Caco-2 (cell line): ENCODE data around the gene IGFBP2. TPM values are rescaled to one million over a fixed set of nuclear protein-coding genes. Genes with fewer than 3 reads are reported as not detected.

Experiments used
- BruUV-seq: library from RNA; stranded (reverse); fragments of 400-500 nt; replicated peaks from 2 replicates; lab custom pipeline; 2021; lab: Mats Ljungman, UMichigan
- CTCF ChIA-PET: fragments of 300-600 bp; sonication (Branson Sonifier 250); formaldehyde crosslinking; loops from one replicate; lab custom pipeline; 2022; ENCODE audit warnings: antibody characterized with exemption; lab: Charles Lee
- POLR2A ChIA-PET: fragments of 300-600 bp; sonication (Branson Sonifier 250); formaldehyde crosslinking; loops from one replicate; lab custom pipeline; 2022; ENCODE audit warnings: antibody characterized with exemption; lab: Charles Lee
- DNase-seq, 2 experiments: peaks; one replicate each; pipeline versions ENCODE4 v3.0.0 to v3.0.0-alpha.2; 2020 to 2022
- H3K27me3 ChIP-seq: replicated peaks from 2 replicates; pipeline ENCODE4 v1.6.0; 2011; ENCODE audit warnings: low read length; ENCODE audit not compliant: control insufficient read depth, insufficient read depth
- H3K36me3 ChIP-seq: 2 replicates; pipeline ENCODE4 v1.5.1; 2011; ENCODE audit warnings: low read length; ENCODE audit not compliant: control insufficient read depth, insufficient read depth
- H3K4me1 ChIP-seq: fragments of 250-450 bp; sonication (Bioruptor Pico); 2 replicates; pipeline ENCODE4 v1.5.1; 2020; ENCODE audit warnings: mild to moderate bottlenecking
- H3K4me3 ChIP-seq: 2 replicates; pipeline ENCODE4 v1.5.1; 2011; ENCODE audit warnings: low read depth, mild to moderate bottlenecking, control low read depth, low read length
- H3K9me3 ChIP-seq: fragments of 250-450 bp; sonication (Bioruptor Pico); 2 replicates; pipeline ENCODE4 v1.5.1; 2020; ENCODE audit warnings: mild to moderate bottlenecking, moderate library complexity
- H3K27ac Mint-ChIP-seq: one replicate; pipeline ENCODE4 v1.8.0; 2022; ENCODE audit warnings: mixed read lengths; ENCODE audit not compliant: unreplicated experiment
- H3K27me3 Mint-ChIP-seq: one replicate; pipeline ENCODE4 v1.8.0; 2022; ENCODE audit warnings: mixed read lengths; ENCODE audit not compliant: insufficient read depth, unreplicated experiment
- H3K36me3 Mint-ChIP-seq: one replicate; pipeline ENCODE4 v1.8.0; 2022; ENCODE audit warnings: mild to moderate bottlenecking, mixed read lengths; ENCODE audit not compliant: insufficient read depth, unreplicated experiment
- H3K4me1 Mint-ChIP-seq: one replicate; pipeline ENCODE4 v1.8.0; 2022; ENCODE audit warnings: low read depth, mixed read lengths; ENCODE audit not compliant: unreplicated experiment
- H3K4me3 Mint-ChIP-seq: one replicate; pipeline ENCODE4 v1.8.0; 2022; ENCODE audit warnings: mild to moderate bottlenecking, moderate library complexity, mixed read lengths; ENCODE audit not compliant: unreplicated experiment
- H3K9me3 Mint-ChIP-seq: one replicate; pipeline ENCODE4 v1.8.0; 2022; ENCODE audit warnings: mixed read lengths; ENCODE audit not compliant: unreplicated experiment
- CTCF ChIP-seq, 2 experiments: fragments of 200-600 bp in 1 of 2; IDR thresholded peaks; 1 replicate in 1 of 2; 2 replicates in 1 of 2; pipeline versions ENCODE4 v1.5.1 to v1.8.0; 2011 to 2022; ENCODE audit warnings: antibody characterized with exemption in 1 of 2, control low read depth in 1 of 2, inconsistent platforms in 1 of 2, low read depth in 1 of 2, low read length in 1 of 2, mild to moderate bottlenecking in 1 of 2, moderate library complexity in 1 of 2; ENCODE audit not compliant: insufficient read depth in 1 of 2, severe bottlenecking in 1 of 2, unreplicated experiment in 1 of 2
- intact Hi-C: fragments of 100-400 bp; cut with micrococcal nuclease; formaldehyde crosslinking; loops from one replicate; pipeline ENCODE4 v1.10.0; 2022; ENCODE audit not compliant: unreplicated experiment
- total RNA-seq: library from RNA; stranded (reverse); gene quantifications from 2 replicates; pipeline ENCODE4 v1.2.3, GENCODE V29; 2022

IGFBP2 gene
- total RNA-seq, 1 experiment from 2014 or later = 6.6 TPM

- no TSS peak for BruUV-seq
- intact Hi-C loops = loop anchor here (2.0 to 5.0 kb wide), 2 partner anchors 459 to 1073 kb away; no protein-coding TSS in a partner anchor
These were observed 50.6 kb downstream of the IGFBP2 start for GRCh38 chr2:216683846-216684245.

GRCh38 chr2:216685327-216685875, 52.2 kb downstream of the IGFBP2 start:
- H3K36me3 Mint-ChIP-seq = no peaks in the 10 kb centered on the region
- BruUV-seq = no TSS peak
- POLR2A ChIA-PET = no interaction called here
- no peak overlapping the region for H3K4me3 Mint-ChIP-seq
- no peak for TF ChIP-seq CTCF (IDR thresholded peaks at IDR 0.05; ENCODE audit: insufficient read depth in 1 of 2, low read depth in 1 of 2, low read length in 1 of 2, severe bottlenecking in 1 of 2, unreplicated experiment in 1 of 2)
- no peaks in the 10 kb centered on the region for H3K9me3 ChIP-seq
- no peaks in the 10 kb centered on the region for H3K4me1 Mint-ChIP-seq
- no peak overlapping the region for H3K27ac Mint-ChIP-seq
- CTCF ChIA-PET = interaction anchor here (0.8 kb wide), 1 partner anchor 19 kb away, joined by 4 read pairs; no protein-coding TSS in a partner anchor
- DNase-seq = no peak
- peaks cover 17% of the 10 kb centered on the region for H3K27me3 Mint-ChIP-seq
- H3K9me3 Mint-ChIP-seq = no peaks in the 10 kb centered on the region
- no peak overlapping the region for H3K4me3 ChIP-seq
- H3K4me1 ChIP-seq = no peaks in the 10 kb centered on the region
- no peaks in the 10 kb centered on the region for H3K36me3 ChIP-seq
- H3K27me3 ChIP-seq = no peaks in the 10 kb centered on the region
- intact Hi-C loops = no loop called here

More at GRCh38 chr2:216683846-216684245, 50.6 kb downstream of the IGFBP2 start:
- H3K4me3 ChIP-seq = no peak overlapping the region
- Mint-ChIP-seq H3K36me3 (no peaks in the 10 kb centered on the region), H3K4me3 (no peak overlapping the region), H3K27me3 (peaks cover 18% of the 10 kb centered on the region), H3K27ac (peak overlapping the region; percentile 49), H3K4me1 (no peaks in the 10 kb centered on the region), H3K9me3 (no peaks in the 10 kb centered on the region)
- no peaks in the 10 kb centered on the region for H3K36me3 ChIP-seq
- no peaks in the 10 kb centered on the region for H3K4me1 ChIP-seq
- TF ChIP-seq CTCF (IDR thresholded peaks at IDR 0.05; ENCODE audit: insufficient read depth in 1 of 2, low read depth in 1 of 2, low read length in 1 of 2, severe bottlenecking in 1 of 2, unreplicated experiment in 1 of 2) = no peak
- peak in 1 of 2 experiments; percentile 38 for DNase-seq
- CTCF ChIA-PET = interaction anchor here (1.5 kb wide), 1 partner anchor 10 kb away, joined by 6 read pairs; no protein-coding TSS in a partner anchor
- no peaks in the 10 kb centered on the region for H3K27me3 ChIP-seq
- POLR2A ChIA-PET = no interaction called here
- H3K9me3 ChIP-seq = no peaks in the 10 kb centered on the region

DNA sequence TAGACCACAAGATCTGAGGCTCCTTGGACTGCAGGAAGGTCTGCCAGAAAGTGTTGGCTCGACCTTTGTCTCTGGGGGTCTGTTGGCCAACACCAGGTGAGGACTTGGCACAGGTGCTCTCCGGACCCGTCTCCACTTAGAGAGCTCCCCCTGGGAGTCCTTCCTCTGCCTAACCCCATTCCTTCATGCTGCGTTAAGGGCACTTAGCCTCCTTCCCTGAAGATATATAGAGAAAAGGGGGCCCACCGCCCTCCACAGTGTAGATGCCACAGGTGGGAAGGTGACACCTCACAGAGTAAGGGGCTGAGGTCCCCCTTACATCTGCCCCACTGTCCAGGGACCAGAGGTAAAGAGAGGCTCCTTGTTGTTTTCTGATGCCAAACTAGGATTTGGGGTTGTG, 53.9 kb downstream of the IGFBP2 start:
- H3K27me3 Mint-ChIP-seq = peaks cover 15% of the 10 kb centered on the region
- no TSS peak for BruUV-seq
- no peaks in the 10 kb centered on the region for H3K36me3 ChIP-seq
- no peaks in the 10 kb centered on the region for H3K27me3 ChIP-seq
- no peaks in the 10 kb centered on the region for H3K9me3 ChIP-seq
- no peak overlapping the region for H3K4me3 Mint-ChIP-seq
- ChIA-PET POLR2A (no interaction called here), CTCF (no interaction called here)
- no peak overlapping the region for H3K27ac Mint-ChIP-seq
- no peaks in the 10 kb centered on the region for H3K36me3 Mint-ChIP-seq
- H3K4me3 ChIP-seq = no peak overlapping the region
- H3K9me3 Mint-ChIP-seq = no peaks in the 10 kb centered on the region
- H3K4me1 Mint-ChIP-seq = peaks cover 12% of the 10 kb centered on the region
- intact Hi-C loops = no loop called here
- no peak for TF ChIP-seq CTCF (IDR thresholded peaks at IDR 0.05; ENCODE audit: insufficient read depth in 1 of 2, low read depth in 1 of 2, low read length in 1 of 2, severe bottlenecking in 1 of 2, unreplicated experiment in 1 of 2)
- no peak for DNase-seq
- no peaks in the 10 kb centered on the region for H3K4me1 ChIP-seq
